ENCODE results near the gene PTN.

The PTN gene

DNA sequence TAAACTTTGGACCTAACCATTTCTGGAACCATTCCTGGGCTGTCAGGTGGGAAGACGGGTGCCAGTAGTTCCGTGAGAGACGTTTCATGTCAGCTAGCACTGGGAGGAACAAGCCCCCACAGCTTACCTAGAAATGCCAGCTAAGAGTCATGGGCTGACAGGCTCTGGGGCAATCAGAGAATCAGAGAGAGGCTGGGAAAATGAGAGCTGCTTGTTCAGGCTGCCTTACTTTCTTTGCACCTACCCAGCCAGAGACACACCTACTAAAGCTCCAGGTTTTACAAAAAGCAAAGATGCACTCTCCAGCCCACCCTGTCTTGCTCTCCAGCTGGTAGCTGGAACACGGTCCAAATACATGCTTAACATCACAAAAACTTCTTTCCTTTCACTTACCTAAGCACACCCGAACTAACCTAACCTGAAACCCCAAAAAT, 688 bp downstream of the PTN start:
- TF ChIP-seq, protein P1, sequence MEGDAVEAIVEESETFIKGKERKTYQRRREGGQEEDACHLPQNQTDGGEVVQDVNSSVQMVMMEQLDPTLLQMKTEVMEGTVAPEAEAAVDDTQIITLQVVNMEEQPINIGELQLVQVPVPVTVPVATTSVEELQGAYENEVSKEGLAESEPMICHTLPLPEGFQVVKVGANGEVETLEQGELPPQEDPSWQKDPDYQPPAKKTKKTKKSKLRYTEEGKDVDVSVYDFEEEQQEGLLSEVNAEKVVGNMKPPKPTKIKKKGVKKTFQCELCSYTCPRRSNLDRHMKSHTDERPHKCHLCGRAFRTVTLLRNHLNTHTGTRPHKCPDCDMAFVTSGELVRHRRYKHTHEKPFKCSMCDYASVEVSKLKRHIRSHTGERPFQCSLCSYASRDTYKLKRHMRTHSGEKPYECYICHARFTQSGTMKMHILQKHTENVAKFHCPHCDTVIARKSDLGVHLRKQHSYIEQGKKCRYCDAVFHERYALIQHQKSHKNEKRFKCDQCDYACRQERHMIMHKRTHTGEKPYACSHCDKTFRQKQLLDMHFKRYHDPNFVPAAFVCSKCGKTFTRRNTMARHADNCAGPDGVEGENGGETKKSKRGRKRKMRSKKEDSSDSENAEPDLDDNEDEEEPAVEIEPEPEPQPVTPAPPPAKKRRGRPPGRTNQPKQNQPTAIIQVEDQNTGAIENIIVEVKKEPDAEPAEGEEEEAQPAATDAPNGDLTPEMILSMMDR (IDR thresholded peaks at IDR 0.05; ENCODE audit: insufficient read depth, missing control alignments), result no peak
- FAIRE-seq (no peak), DNase-seq (ENCODE audit: insufficient read length, low spot score) (no peak)

DNA sequence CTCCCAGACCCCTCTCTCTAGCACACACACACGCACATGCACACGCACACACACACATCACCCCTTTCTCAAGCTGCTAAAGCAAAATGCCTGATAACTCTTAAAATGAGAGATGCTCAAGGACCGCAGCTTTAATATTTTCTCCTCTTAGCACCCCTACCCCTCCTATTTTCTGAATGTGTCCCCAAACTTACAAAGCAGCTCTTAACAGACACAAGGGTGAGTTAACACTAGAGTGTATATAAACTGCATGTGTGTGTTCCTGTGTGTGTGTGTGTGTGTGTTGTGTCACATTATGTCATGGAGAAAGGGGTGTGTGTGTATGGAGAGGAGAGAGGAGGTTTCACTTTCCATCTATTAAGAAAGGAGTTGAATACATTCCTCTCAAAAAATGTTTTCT, 1.3 kb downstream of the PTN start:
- no peak for DNase-seq (ENCODE audit: insufficient read length, low spot score)
- no peak for FAIRE-seq
- TF ChIP-seq, protein P1 (IDR thresholded peaks at IDR 0.05; ENCODE audit: insufficient read depth, missing control alignments), result no peak

DNA sequence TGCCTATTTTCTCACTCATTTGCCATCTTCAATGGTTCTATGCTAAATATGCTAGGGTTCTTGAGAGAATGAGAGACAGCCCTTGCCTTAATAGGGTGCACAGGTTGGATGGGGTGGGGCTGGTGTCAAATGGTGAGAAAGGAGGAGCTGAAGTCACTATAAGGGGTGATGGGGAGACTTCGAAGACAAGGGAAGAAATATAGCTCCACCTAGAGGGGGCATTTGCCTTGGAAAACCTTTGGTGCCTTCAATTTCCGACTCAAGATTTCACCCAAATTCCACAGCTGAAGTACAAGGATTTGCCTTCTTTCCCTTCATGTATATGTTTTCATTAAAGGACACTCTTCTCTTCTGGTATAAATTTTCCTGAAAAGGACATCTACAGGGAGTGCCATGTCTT, 5.6 kb downstream of the PTN start:
- TF ChIP-seq, protein P1 (IDR thresholded peaks at IDR 0.05; ENCODE audit: insufficient read depth, missing control alignments), result peak; percentile 10
- no peak for FAIRE-seq
- no peak for DNase-seq (ENCODE audit: insufficient read length, low spot score)

DNA sequence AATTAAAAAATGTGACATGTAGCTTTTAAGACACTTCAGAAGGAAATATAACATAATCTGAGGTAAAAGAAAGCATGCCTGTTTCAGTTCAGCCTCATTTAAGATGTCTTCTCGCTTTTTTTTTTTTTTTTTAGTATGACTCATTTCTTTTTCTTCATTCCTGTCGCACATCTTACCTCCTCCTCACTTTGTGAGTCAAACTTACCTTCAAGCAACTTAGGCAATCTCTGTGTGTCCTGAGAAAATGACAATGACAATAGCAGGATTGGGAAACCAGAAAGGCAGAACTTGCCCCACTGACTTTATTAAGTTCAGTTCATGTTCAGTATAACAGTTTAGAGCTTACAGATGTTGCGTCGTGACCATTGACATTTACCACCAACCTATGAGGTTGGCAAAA, 7.7 kb downstream of the PTN start:
- DNase-seq (ENCODE audit: insufficient read length, low spot score) (no peak), FAIRE-seq (no peak)
- TF ChIP-seq, protein P1 (IDR thresholded peaks at IDR 0.05; ENCODE audit: insufficient read depth, missing control alignments), result no peak

DNA sequence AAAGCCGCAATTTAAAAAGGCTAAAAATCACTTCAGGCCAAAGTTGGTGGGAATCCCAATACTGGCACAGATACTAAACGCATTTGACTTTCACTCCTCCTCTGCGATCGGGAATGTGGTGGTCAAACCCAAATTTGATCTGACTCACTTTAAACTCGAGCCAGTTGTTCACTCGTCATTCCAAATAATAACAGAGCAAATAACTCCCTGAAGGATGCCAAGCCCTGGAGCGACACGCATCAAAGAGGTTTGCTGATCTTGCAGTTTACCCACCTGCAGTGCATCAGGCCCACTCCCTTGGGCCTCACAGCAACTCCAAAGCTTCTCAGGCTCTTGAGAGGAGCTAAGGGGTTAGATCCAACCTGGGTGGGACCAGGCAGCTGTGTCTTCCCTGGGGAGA, 12.2 kb downstream of the PTN start:
- DNase-seq (ENCODE audit: insufficient read length, low spot score) (no peak), FAIRE-seq (no peak)
- TF ChIP-seq, protein P1 (IDR thresholded peaks at IDR 0.05; ENCODE audit: insufficient read depth, missing control alignments), result no peak

DNA sequence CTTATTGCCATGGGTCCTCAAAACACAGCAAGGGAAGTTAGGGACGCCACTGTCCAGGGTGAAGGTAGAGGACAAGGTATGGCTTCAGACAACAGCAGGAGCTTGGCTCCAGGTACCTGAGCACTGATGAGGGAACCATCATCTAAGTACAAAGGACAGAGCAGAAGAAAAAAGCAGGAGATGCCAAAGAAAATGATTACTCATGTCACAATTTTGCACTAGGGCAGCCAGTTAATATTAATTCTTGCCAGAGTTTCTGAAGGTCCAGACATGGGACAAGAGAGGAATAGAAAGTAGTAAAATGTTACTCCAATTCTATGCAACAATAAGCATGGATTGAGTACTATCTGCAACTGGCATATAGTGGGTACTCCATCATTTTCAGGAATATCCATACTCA, 14.1 kb downstream of the PTN start:
- TF ChIP-seq, protein P1 (IDR thresholded peaks at IDR 0.05; ENCODE audit: insufficient read depth, missing control alignments), result no peak
- FAIRE-seq (no peak), DNase-seq (ENCODE audit: insufficient read length, low spot score) (no peak)

DNA sequence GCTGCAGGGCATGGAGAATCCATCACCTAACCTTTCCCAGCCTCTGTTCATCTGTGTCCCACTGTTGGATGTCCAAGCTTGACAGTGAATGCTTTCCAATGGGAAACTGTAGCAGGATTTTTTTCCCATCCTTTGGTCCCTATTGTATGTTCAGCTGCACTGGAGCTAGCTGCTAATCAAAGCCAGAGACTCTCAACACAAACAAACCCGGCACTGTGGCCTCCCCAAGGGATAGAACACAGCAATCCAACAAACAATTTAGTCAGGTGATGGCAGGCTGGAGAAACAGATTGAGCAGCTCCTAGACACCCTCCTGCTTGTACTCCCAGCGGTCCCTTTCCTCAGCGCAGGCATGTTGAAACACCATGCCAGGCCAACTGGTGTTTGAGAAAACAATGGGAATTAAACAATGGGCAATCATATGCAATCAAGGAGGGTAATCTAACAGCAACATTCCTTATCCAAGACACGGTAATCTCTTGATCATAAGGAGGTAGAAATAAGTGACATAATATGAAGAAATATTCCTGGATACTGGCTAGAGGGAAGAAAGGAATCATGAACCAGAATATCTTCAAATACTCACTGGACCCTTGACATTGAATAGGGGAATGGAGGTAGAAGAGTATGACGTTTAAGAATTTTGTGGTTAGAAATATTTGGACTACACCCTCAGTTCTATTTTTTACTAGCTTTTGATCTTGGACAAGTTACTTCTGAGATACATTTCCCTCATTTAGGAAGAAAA, 15.0 kb downstream of the PTN start:
- DNase-seq (ENCODE audit: insufficient read length, low spot score) (no peak), FAIRE-seq (no peak)
- TF ChIP-seq, protein P1 (IDR thresholded peaks at IDR 0.05; ENCODE audit: insufficient read depth, missing control alignments), result no peak

Measured in D721Med (cell line).